Endodermal cell (in vitro differentiated cells): ENCODE data around the gene COTL1. TPM values are rescaled to one million over a fixed set of nuclear protein-coding genes. Genes with fewer than 3 reads are reported as not detected.

Experiments
- DNase-seq: peaks from one replicate; pipeline ENCODE4 v3.0.0-alpha.2; 2017
- H3K27ac ChIP-seq: 2 replicates; pipeline ENCODE4 v1.5.1; 2013; ENCODE audit warnings: mild to moderate bottlenecking, low read depth, low read length, moderate library complexity
- H3K27me3 ChIP-seq: 2 replicates; pipeline ENCODE4 v1.6.1; 2013; ENCODE audit warnings: mild to moderate bottlenecking, low read length, moderate library complexity; ENCODE audit not compliant: insufficient read depth, control insufficient read depth, poor library complexity, severe bottlenecking
- H3K36me3 ChIP-seq: 2 replicates; pipeline ENCODE4 v1.7.0; 2013; ENCODE audit warnings: mild to moderate bottlenecking, low read length, moderate library complexity; ENCODE audit not compliant: control insufficient read depth, insufficient read depth
- H3K4me1 ChIP-seq: one replicate; pipeline ENCODE4 v1.7.0; 2013; ENCODE audit warnings: low read length; ENCODE audit not compliant: control insufficient read depth, insufficient read depth
- H3K4me3 ChIP-seq: 2 replicates; pipeline ENCODE4 v1.5.1; 2013; ENCODE audit warnings: mild to moderate bottlenecking, low read length, moderate library complexity
- H3K9ac ChIP-seq: 2 replicates; pipeline ENCODE4 v1.6.1; 2013; ENCODE audit warnings: mild to moderate bottlenecking, low read length, moderate library complexity; ENCODE audit not compliant: poor library complexity, severe bottlenecking; ENCODE audit errors: extremely low read depth
- H3K9me3 ChIP-seq: 2 replicates; pipeline ENCODE4 v1.6.1; 2013; ENCODE audit warnings: mild to moderate bottlenecking, low read length, moderate library complexity; ENCODE audit not compliant: control insufficient read depth
- H3K27ac Mint-ChIP-seq: 2 replicates; pipeline ENCODE4 v1.8.0; 2020; ENCODE audit warnings: mixed read lengths
- H3K27me3 Mint-ChIP-seq: 2 replicates; pipeline ENCODE4 v1.8.0; 2021; ENCODE audit warnings: mild to moderate bottlenecking, mixed read lengths; ENCODE audit not compliant: insufficient read depth
- H3K36me3 Mint-ChIP-seq: 2 replicates; pipeline ENCODE4 v1.8.0; 2020; ENCODE audit warnings: low read depth, mixed read lengths
- H3K4me1 Mint-ChIP-seq: 2 replicates; pipeline ENCODE4 v1.8.0; 2020; ENCODE audit warnings: mixed read lengths
- H3K4me3 Mint-ChIP-seq: 2 replicates; pipeline ENCODE4 v1.8.0; 2020; ENCODE audit warnings: mild to moderate bottlenecking, moderate library complexity, mixed read lengths
- H3K9me3 Mint-ChIP-seq: 2 replicates; pipeline ENCODE4 v1.8.0; 2020; ENCODE audit warnings: mild to moderate bottlenecking, mixed read lengths
- CTCF ChIP-seq: fragments of 200-600 bp; sonication (generic); conservative IDR thresholded peaks from 2 replicates; pipeline ENCODE4 v1.5.0; 2021; ENCODE audit warnings: antibody characterized with exemption, mild to moderate bottlenecking
- WGBS, 2 experiments: methylation state at CpG; one replicate each; pipeline versions ENCODE4 v1.1.5 to v1.1.7; 2013; ENCODE audit warnings: missing lambda C conversion rate in 2 of 2, mixed read lengths in 1 of 2; ENCODE audit not compliant: insufficient coverage in 1 of 2, insufficient read length in 1 of 2; 5-methylcytosine and 5-hydroxymethylcytosine counted together
- total RNA-seq, 2 donors: library from RNA; stranded (reverse); fragmentation: NEBNext Ultra II Directional in 1 of 2; extraction: Animal tissue kit (Norgen Biotek cat#: 25700) in 1 of 2; gene quantifications; 2 replicates in 1 of 2; 3 replicates in 1 of 2; pipeline ENCODE4 v1.2.1, GENCODE V29; 2021

COTL1 gene
- total RNA-seq, 2 donors from 2014 or later: 33.4 to 34.9 TPM

- TF ChIP-seq CTCF: no peak
- Histone ChIP-seq H3K9ac (no peak overlapping the region), H3K27me3 (no peaks in the 10 kb centered on the region), H3K9me3 (no peaks in the 10 kb centered on the region), H3K27ac (peak overlapping the region; percentile 82), H3K4me1 (no peaks in the 10 kb centered on the region), H3K36me3 (no peaks in the 10 kb centered on the region), H3K4me3 (no peak overlapping the region)
- WGBS, 2 experiments: 58 to 65% methylated on average over 11 to 12 of the region's 12 CpGs
- Mint-ChIP-seq H3K9me3 (no peaks in the 10 kb centered on the region), H3K4me1 (no peaks in the 10 kb centered on the region), H3K4me3 (no peak overlapping the region), H3K27me3 (no peaks in the 10 kb centered on the region), H3K27ac (no peak overlapping the region), H3K36me3 (no peaks in the 10 kb centered on the region)
- no peak for DNase-seq
Observed at GRCh38 chr16:84547546-84548061, 70.3 kb downstream of the COTL1 start.

GRCh38 chr16:84546669-84547545 is 71.0 kb downstream of the COTL1 start:
- Histone ChIP-seq H3K4me3 (no peak overlapping the region), H3K27ac (peak overlapping the region; percentile 82), H3K36me3 (no peaks in the 10 kb centered on the region), H3K27me3 (no peaks in the 10 kb centered on the region), H3K9me3 (no peaks in the 10 kb centered on the region), H3K9ac (no peak overlapping the region), H3K4me1 (no peaks in the 10 kb centered on the region)
- WGBS, 2 experiments: 76 to 81% methylated on average over 18 to 22 of the region's 22 CpGs
- no peak overlapping the region for H3K27ac Mint-ChIP-seq
- no peaks in the 10 kb centered on the region for H3K36me3 Mint-ChIP-seq
- no peak for DNase-seq
- no peaks in the 10 kb centered on the region for H3K9me3 Mint-ChIP-seq
- no peaks in the 10 kb centered on the region for H3K27me3 Mint-ChIP-seq
- no peak for TF ChIP-seq CTCF
- no peak overlapping the region for H3K4me3 Mint-ChIP-seq
- H3K4me1 Mint-ChIP-seq: no peaks in the 10 kb centered on the region

GRCh38 chr16:84545114-84545737 is 72.7 kb downstream of the COTL1 start:
- Histone ChIP-seq H3K4me1 (no peaks in the 10 kb centered on the region), H3K9me3 (no peaks in the 10 kb centered on the region), H3K36me3 (no peaks in the 10 kb centered on the region), H3K27ac (no peak overlapping the region), H3K4me3 (no peak overlapping the region), H3K27me3 (no peaks in the 10 kb centered on the region), H3K9ac (no peak overlapping the region)
- no peak overlapping the region for H3K27ac Mint-ChIP-seq
- DNase-seq: no peak
- H3K4me1 Mint-ChIP-seq: no peaks in the 10 kb centered on the region
- no peaks in the 10 kb centered on the region for H3K9me3 Mint-ChIP-seq
- TF ChIP-seq CTCF: no peak
- WGBS, 2 experiments: 83 to 84% methylated on average over 12 of the region's 12 CpGs
- no peak overlapping the region for H3K4me3 Mint-ChIP-seq
- H3K27me3 Mint-ChIP-seq: no peaks in the 10 kb centered on the region
- H3K36me3 Mint-ChIP-seq: no peaks in the 10 kb centered on the region
